GM12892 (cell line): ENCODE measurements around the gene AURKAIP1.

Experiments used
- POLR2A ChIP-seq: IDR thresholded peaks from 2 replicates; pipeline ENCODE4 v1.6.1; 2011; ENCODE audit warnings: low read depth, low read length, control low read depth
- TAF1 ChIP-seq: IDR thresholded peaks from 2 replicates; pipeline ENCODE4 v1.6.1; 2011; ENCODE audit warnings: low read depth, mild to moderate bottlenecking, control low read depth, low read length, borderline replicate concordance

- TF ChIP-seq POLR2A: no peak
- TF ChIP-seq TAF1: no peak
These were observed 20.4 kb downstream of the AURKAIP1 start for GRCh38 chr1:1354271-1355247.
